ENCODE results near the gene FST.

The FST gene

DNA sequence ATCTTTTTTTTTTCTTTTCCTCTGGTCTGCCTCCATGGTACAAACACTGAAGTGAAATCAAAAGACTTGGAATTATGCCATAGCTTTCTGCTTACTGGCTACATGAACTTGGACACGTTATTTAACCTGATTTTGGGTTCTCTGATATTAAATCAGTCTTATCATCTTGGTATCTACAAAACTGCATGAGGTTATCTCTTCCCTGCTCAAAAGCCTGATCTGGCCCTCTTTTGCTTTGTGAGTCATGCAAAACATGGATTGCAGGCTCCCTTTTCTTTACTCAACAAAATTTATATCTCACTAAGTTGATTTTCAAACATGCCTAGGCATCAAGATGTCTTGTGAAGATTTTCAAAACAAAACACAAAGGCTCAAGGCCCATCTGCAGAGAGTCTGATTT, 45.9 kb upstream of the FST start:
- Histone ChIP-seq H3K9ac (ENCODE audit: low read length) (no peak overlapping the region), H3K79me2 (ENCODE audit: insufficient read depth, low read length) (no peaks in the 10 kb centered on the region), H3K9me3 (ENCODE audit: insufficient read depth, low read length) (no peaks in the 10 kb centered on the region), H4K20me1 (ENCODE audit: low read depth, low read length) (no peaks in the 10 kb centered on the region), H3K4me3 (ENCODE audit: insufficient read depth, low read length, poor library complexity, severe bottlenecking) (no peak overlapping the region), H3K9me2 (replicated peaks; ENCODE audit: insufficient read depth, low read length) (no peaks in the 10 kb centered on the region), H2AFZ (ENCODE audit: low read depth, low read length, severe bottlenecking) (no peak overlapping the region), H3K27me3 (ENCODE audit: low read length) (no peaks in the 10 kb centered on the region), H3K27ac (ENCODE audit: low read depth, low read length) (no peak overlapping the region), H3K36me3 (ENCODE audit: low read length) (no peaks in the 10 kb centered on the region), H3K4me2 (ENCODE audit: low read depth, low read length, poor library complexity, severe bottlenecking) (no peak overlapping the region), H3F3A (ENCODE audit: insufficient read depth) (no peaks in the 10 kb centered on the region)
- TF ChIP-seq, protein P1, sequence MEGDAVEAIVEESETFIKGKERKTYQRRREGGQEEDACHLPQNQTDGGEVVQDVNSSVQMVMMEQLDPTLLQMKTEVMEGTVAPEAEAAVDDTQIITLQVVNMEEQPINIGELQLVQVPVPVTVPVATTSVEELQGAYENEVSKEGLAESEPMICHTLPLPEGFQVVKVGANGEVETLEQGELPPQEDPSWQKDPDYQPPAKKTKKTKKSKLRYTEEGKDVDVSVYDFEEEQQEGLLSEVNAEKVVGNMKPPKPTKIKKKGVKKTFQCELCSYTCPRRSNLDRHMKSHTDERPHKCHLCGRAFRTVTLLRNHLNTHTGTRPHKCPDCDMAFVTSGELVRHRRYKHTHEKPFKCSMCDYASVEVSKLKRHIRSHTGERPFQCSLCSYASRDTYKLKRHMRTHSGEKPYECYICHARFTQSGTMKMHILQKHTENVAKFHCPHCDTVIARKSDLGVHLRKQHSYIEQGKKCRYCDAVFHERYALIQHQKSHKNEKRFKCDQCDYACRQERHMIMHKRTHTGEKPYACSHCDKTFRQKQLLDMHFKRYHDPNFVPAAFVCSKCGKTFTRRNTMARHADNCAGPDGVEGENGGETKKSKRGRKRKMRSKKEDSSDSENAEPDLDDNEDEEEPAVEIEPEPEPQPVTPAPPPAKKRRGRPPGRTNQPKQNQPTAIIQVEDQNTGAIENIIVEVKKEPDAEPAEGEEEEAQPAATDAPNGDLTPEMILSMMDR (IDR thresholded peaks at IDR 0.05; ENCODE audit: insufficient read depth, low read length, poor library complexity, severe bottlenecking) = no peak
- no peak for TF ChIP-seq EZH2phosphoT487 (conservative IDR thresholded peaks at IDR 0.05; ENCODE audit: low read length)

DNA sequence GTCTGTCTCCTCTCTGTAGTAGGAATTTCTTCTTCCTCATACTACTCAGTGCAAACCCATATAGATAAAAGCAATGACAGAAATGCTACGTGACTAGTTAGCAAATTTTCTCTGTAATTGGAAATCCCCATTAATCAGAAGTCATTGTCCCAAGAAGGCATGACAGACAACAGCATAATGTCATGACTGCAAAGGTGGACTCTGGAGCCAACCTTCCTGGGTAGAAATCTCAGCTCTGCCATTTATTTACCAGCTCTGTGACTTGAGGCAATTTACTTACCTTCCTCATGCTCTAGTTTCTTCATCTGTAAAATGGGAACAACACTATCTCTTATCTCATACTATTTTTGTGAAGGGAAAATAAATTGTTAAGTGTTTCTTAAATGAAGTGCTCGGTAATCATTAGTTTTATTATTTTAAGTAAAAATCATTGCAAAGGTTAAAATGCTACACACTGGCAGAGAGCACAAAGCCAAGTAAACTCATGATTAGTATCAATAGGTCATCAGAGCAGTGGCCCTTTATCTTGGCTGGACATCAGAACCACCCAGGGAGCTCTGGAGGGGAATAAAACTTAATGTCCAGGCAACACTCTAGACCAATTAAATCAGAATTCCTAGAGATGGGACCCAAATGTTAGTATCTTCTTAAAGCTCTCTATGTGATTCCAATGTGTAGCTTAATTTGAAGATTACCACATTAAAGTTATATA, 43.8 kb upstream of the FST start:
- no peak overlapping the region for H3K9ac ChIP-seq (ENCODE audit: low read length)

DNA sequence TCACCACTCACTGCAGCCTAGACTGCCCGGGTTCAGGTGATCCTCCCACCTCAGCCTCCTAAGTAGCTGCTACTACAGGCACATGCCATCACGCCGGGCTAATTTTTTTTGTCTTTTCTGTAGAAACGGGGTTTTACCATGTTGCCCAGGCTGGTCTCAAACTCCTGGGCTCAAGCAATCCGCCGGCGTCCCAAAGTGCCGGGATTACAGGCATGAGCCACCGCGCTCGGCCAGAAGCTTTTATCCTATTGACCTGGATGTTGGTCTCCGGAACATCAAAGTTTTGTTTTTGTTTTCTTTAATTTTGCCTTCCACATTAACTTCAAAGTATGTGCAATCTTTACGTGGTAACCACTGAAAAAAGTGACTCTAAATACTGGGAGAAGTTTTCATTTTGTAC, 42.4 kb upstream of the FST start:
- no peaks in the 10 kb centered on the region for H4K20me1 ChIP-seq (ENCODE audit: low read depth, low read length)
- no peaks in the 10 kb centered on the region for H3K9me2 ChIP-seq (replicated peaks; ENCODE audit: insufficient read depth, low read length)
- H3K27ac ChIP-seq (ENCODE audit: low read depth, low read length) = no peak overlapping the region
- TF ChIP-seq, protein P1 (IDR thresholded peaks at IDR 0.05; ENCODE audit: insufficient read depth, low read length, poor library complexity, severe bottlenecking) = no peak
- no peak for TF ChIP-seq EZH2phosphoT487 (conservative IDR thresholded peaks at IDR 0.05; ENCODE audit: low read length)
- no peaks in the 10 kb centered on the region for H3K9me3 ChIP-seq (ENCODE audit: insufficient read depth, low read length)
- no peak overlapping the region for H3K4me2 ChIP-seq (ENCODE audit: low read depth, low read length, poor library complexity, severe bottlenecking)
- H3K9ac ChIP-seq (ENCODE audit: low read length) = no peak overlapping the region
- no peaks in the 10 kb centered on the region for H3K27me3 ChIP-seq (ENCODE audit: low read length)
- no peaks in the 10 kb centered on the region for H3K79me2 ChIP-seq (ENCODE audit: insufficient read depth, low read length)
- no peak overlapping the region for H2AFZ ChIP-seq (ENCODE audit: low read depth, low read length, severe bottlenecking)
- no peak overlapping the region for H3K4me3 ChIP-seq (ENCODE audit: insufficient read depth, low read length, poor library complexity, severe bottlenecking)
- no peaks in the 10 kb centered on the region for H3K36me3 ChIP-seq (ENCODE audit: low read length)
- no peaks in the 10 kb centered on the region for H3F3A ChIP-seq (ENCODE audit: insufficient read depth)

More for the DNA sequence above, 43.8 kb upstream of the FST start:
- Histone ChIP-seq H3K27me3 (ENCODE audit: low read length) (no peaks in the 10 kb centered on the region), H3K4me3 (ENCODE audit: insufficient read depth, low read length, poor library complexity, severe bottlenecking) (no peak overlapping the region), H2AFZ (ENCODE audit: low read depth, low read length, severe bottlenecking) (no peak overlapping the region), H3K79me2 (ENCODE audit: insufficient read depth, low read length) (no peaks in the 10 kb centered on the region), H3F3A (ENCODE audit: insufficient read depth) (no peaks in the 10 kb centered on the region), H3K4me2 (ENCODE audit: low read depth, low read length, poor library complexity, severe bottlenecking) (no peak overlapping the region), H3K27ac (ENCODE audit: low read depth, low read length) (no peak overlapping the region), H3K9me3 (ENCODE audit: insufficient read depth, low read length) (no peaks in the 10 kb centered on the region), H4K20me1 (ENCODE audit: low read depth, low read length) (no peaks in the 10 kb centered on the region), H3K36me3 (ENCODE audit: low read length) (no peaks in the 10 kb centered on the region), H3K9me2 (replicated peaks; ENCODE audit: insufficient read depth, low read length) (no peaks in the 10 kb centered on the region)
- TF ChIP-seq, protein P1 (IDR thresholded peaks at IDR 0.05; ENCODE audit: insufficient read depth, low read length, poor library complexity, severe bottlenecking) = no peak
- no peak for TF ChIP-seq EZH2phosphoT487 (conservative IDR thresholded peaks at IDR 0.05; ENCODE audit: low read length)
